Parathyroid adenoma (tissue), 2 donors: ENCODE measurements around the gene ARNT2.
"Not testable (repeated sequence)": the region's sequence is repeated elsewhere in the genome, so short reads cannot be mapped to it uniquely, and the experiment has no call there.

Experiments used
- H2AFZ ChIP-seq: fragments of 300-600 bp; sonication (generic); one replicate; pipeline ENCODE4 v1.7.0; 2017; ENCODE audit warnings: antibody characterized with exemption, mild to moderate bottlenecking
- H3K27ac ChIP-seq: fragments of 300-600 bp; sonication (generic); one replicate; pipeline ENCODE4 v1.7.0; 2017
- H3K27me3 ChIP-seq: fragments of 300-600 bp; sonication (generic); one replicate; pipeline ENCODE4 v1.7.0; 2017; ENCODE audit warnings: low read length; ENCODE audit not compliant: control insufficient read depth, insufficient read depth
- H3K36me3 ChIP-seq: fragments of 300-600 bp; sonication (generic); one replicate; pipeline ENCODE4 v1.7.0; 2017; ENCODE audit warnings: low read length; ENCODE audit not compliant: control insufficient read depth, insufficient read depth
- H3K4me1 ChIP-seq: fragments of 300-600 bp; sonication (generic); one replicate; pipeline ENCODE4 v1.7.0; 2017; ENCODE audit warnings: control low read depth
- H3K4me2 ChIP-seq: fragments of 300-600 bp; sonication (generic); one replicate; pipeline ENCODE4 v1.7.0; 2017; ENCODE audit warnings: low read length
- H3K4me3 ChIP-seq: fragments of 300-600 bp; sonication (generic); one replicate; pipeline ENCODE4 v1.7.0; 2017; ENCODE audit warnings: low read depth, low read length
- H3K79me2 ChIP-seq: fragments of 300-600 bp; sonication (generic); one replicate; pipeline ENCODE4 v1.7.0; 2017; ENCODE audit warnings: control low read depth
- H3K9ac ChIP-seq: fragments of 300-600 bp; sonication (generic); one replicate; pipeline ENCODE4 v1.7.0; 2017; ENCODE audit warnings: mild to moderate bottlenecking
- H3K9me3 ChIP-seq: fragments of 300-600 bp; sonication (generic); one replicate; pipeline ENCODE4 v1.7.0; 2017; ENCODE audit warnings: low read length; ENCODE audit not compliant: control insufficient read depth
- CTCF ChIP-seq: fragments of 300-600 bp; sonication (generic); IDR thresholded peaks from one replicate; pipeline ENCODE4 v1.7.0; 2017; ENCODE audit warnings: antibody characterized with exemption, mild to moderate bottlenecking
- donor health status: primary hyperparathyroidism.

ARNT2 gene

DNA sequence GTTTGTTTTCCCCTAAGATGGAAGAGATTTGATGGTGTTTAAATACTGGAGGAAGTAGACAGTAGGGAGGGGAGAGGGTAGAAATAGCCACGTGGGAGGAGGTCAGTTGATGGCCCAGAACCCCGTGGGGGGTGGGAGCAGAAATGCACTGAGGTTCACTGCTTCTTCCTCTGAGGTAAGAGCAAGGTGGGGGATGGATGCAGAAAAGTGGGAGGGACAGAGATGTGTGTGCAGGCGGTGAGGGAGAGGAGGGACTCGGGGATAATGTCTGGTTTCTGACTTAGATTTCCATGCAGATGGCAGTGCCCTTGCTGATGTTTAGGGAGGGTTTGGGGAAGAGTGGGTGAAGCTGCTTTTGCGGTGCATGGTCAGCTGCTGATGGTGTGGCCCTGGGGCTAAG is 102.9 kb downstream of the ARNT2 start:
- Histone ChIP-seq H3K9me3 (no peaks in the 10 kb centered on the region), H3K27ac (no peak overlapping the region), H3K4me1 (no peaks in the 10 kb centered on the region), H2AFZ (no peak overlapping the region), H3K4me2 (no peak overlapping the region), H3K9ac (no peak overlapping the region), H3K4me3 (no peak overlapping the region), H3K27me3 (no peaks in the 10 kb centered on the region), H3K36me3 (no peaks in the 10 kb centered on the region), H3K79me2 (no peaks in the 10 kb centered on the region)
- TF ChIP-seq CTCF, result no peak

DNA sequence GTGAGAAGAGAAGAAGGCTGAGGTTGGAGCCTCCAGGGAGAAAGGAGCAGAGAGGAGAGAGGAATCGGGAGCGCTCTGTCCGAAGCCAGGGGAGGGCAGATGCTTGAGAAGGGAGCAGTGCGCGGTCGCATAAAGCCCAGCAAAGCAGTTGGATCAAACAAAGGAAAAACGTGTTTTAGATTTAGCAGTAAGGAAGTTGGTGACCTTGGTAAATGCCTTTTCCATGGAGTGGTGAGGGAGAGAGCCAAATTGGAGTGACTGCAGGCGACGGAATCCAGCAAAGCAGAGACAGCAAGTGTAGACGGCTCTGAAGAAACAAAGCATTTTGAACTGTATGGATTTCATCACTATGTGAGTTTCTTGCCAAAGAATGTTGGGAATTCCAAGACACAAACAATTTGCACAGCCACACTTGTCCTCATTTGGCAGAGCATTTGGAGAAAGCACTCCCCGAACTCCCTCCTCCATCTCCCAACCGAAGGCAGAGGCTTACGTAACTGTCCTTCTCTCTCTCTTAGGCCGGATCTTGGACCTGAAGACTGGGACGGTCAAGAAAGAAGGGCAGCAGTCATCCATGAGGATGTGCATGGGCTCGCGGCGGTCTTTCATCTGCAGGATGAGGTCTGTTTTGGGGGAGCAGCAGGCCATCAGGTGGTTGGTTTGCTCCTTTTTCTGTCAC is 103.6 kb downstream of the ARNT2 start:
- no peaks in the 10 kb centered on the region for H3K4me1 ChIP-seq
- H3K4me3 ChIP-seq, result no peak overlapping the region
- no peak overlapping the region for H3K9ac ChIP-seq
- H3K27ac ChIP-seq, result no peak overlapping the region
- no peak for TF ChIP-seq CTCF
- no peaks in the 10 kb centered on the region for H3K36me3 ChIP-seq
- no peak overlapping the region for H3K4me2 ChIP-seq
- no peaks in the 10 kb centered on the region for H3K9me3 ChIP-seq
- no peaks in the 10 kb centered on the region for H3K79me2 ChIP-seq
- no peak overlapping the region for H2AFZ ChIP-seq
- H3K27me3 ChIP-seq, result no peaks in the 10 kb centered on the region

- no peaks in the 10 kb centered on the region for H3K4me1 ChIP-seq
- H3K36me3 ChIP-seq, result no peaks in the 10 kb centered on the region
- no peak overlapping the region for H3K27ac ChIP-seq
- no peak overlapping the region for H3K4me2 ChIP-seq
- H3K9ac ChIP-seq, result no peak overlapping the region
- no peak overlapping the region for H3K4me3 ChIP-seq
- H3K9me3 ChIP-seq, result no peaks in the 10 kb centered on the region
- TF ChIP-seq CTCF, result no peak
- H3K79me2 ChIP-seq, result no peaks in the 10 kb centered on the region
- no peak overlapping the region for H2AFZ ChIP-seq
- no peaks in the 10 kb centered on the region for H3K27me3 ChIP-seq
Measured at GRCh38 chr15:80508783-80509182, 104.6 kb downstream of the ARNT2 start.

GRCh38 chr15:80509800-80510199 is 105.6 kb downstream of the ARNT2 start:
- TF ChIP-seq CTCF, result no peak
- Histone ChIP-seq H3K4me1 (no peaks in the 10 kb centered on the region), H3K36me3 (no peaks in the 10 kb centered on the region), H2AFZ (no peak overlapping the region), H3K9me3 (no peaks in the 10 kb centered on the region), H3K27me3 (no peaks in the 10 kb centered on the region), H3K27ac (no peak overlapping the region), H3K9ac (no peak overlapping the region), H3K4me2 (no peak overlapping the region), H3K79me2 (no peaks in the 10 kb centered on the region), H3K4me3 (no peak overlapping the region)

GRCh38 chr15:80510985-80511384 is 106.8 kb downstream of the ARNT2 start:
- not testable (repeated sequence) for H3K27ac ChIP-seq, H2AFZ ChIP-seq, H3K27me3 ChIP-seq

More at GRCh38 chr15:80510985-80511384, 106.8 kb downstream of the ARNT2 start:
- not testable (repeated sequence) for H3K36me3 ChIP-seq, H3K4me1 ChIP-seq, H3K9ac ChIP-seq, H3K79me2 ChIP-seq, H3K9me3 ChIP-seq, H3K4me2 ChIP-seq, H3K4me3 ChIP-seq
